GM12872 (cell line): ENCODE results near the gene MYO15B.

ENCODE experiments used
- CTCF ChIP-seq: IDR thresholded peaks from 3 replicates; pipeline ENCODE4 v1.5.1; 2011; ENCODE audit warnings: low read depth, mild to moderate bottlenecking, low read length, moderate library complexity; ENCODE audit not compliant: insufficient read depth

MYO15B gene

GRCh38 chr17:75614556-75615270 lies 27.1 kb downstream of the MYO15B start:
- no peak for TF ChIP-seq CTCF

- TF ChIP-seq CTCF = 0 out of 3 replicates have a peak, but pooled peaks have one; percentile 6
These were observed 27.7 kb downstream of the MYO15B start for GRCh38 chr17:75615301-75615700.

- no peak for TF ChIP-seq CTCF
These were observed 29.0 kb downstream of the MYO15B start for GRCh38 chr17:75616521-75617122.

GRCh38 chr17:75617218-75617617 lies 29.6 kb downstream of the MYO15B start:
- TF ChIP-seq CTCF = no peak

- no peak for TF ChIP-seq CTCF
These were observed 30.1 kb downstream of the MYO15B start for GRCh38 chr17:75617675-75618074.

GRCh38 chr17:75619506-75620431 lies 32.2 kb downstream of the MYO15B start:
- peak; percentile 62 for TF ChIP-seq CTCF

GRCh38 chr17:75621489-75621888 lies 33.9 kb downstream of the MYO15B start:
- TF ChIP-seq CTCF = no peak
